HepG2 (cell line): ENCODE results near the gene ELL. TPM values are rescaled to one million over a fixed set of nuclear protein-coding genes. Genes with fewer than 3 reads are reported as not detected.

Source experiments
- ATF7 ChIP-seq, 2 experiments: fragments of 450-650 bp in 1 of 2; sonication (generic) in 1 of 2; formaldehyde crosslinking in 1 of 2; IDR thresholded peaks; 2 replicates each; pipeline versions ENCODE4 v1.4.0 to v1.6.1; 2016 to 2020; ENCODE audit warnings: antibody characterized with exemption in 1 of 2, mild to moderate bottlenecking in 1 of 2, missing genetic modification reagents in 1 of 2
- ISL2 ChIP-seq: sonication (generic); formaldehyde crosslinking; IDR thresholded peaks from 2 replicates; pipeline ENCODE4 v1.5.0; 2020; ENCODE audit warnings: missing genetic modification reagents
- KLF12 ChIP-seq: sonication (generic); formaldehyde crosslinking; IDR thresholded peaks from 2 replicates; pipeline ENCODE4 v1.4.0; 2020; ENCODE audit warnings: missing genetic modification reagents, borderline replicate concordance
- NFE2 ChIP-seq: sonication (generic); formaldehyde crosslinking; IDR thresholded peaks from 2 replicates; pipeline ENCODE4 v1.4.0; 2020; ENCODE audit warnings: missing genetic modification reagents
- RARA ChIP-seq: IDR thresholded peaks from 2 replicates; pipeline ENCODE4 v1.6.1; 2016; ENCODE audit warnings: missing genetic modification reagents, missing compliant biosample characterization
- RBFOX2 ChIP-seq: fragments of 200-400 bp; formaldehyde crosslinking; IDR thresholded peaks from 2 replicates; pipeline ENCODE4 v1.6.1; 2017; ENCODE audit warnings: low read depth, mild to moderate bottlenecking, low read length
- ZBTB33 ChIP-seq: sonication (generic); formaldehyde crosslinking; IDR thresholded peaks from 2 replicates; pipeline ENCODE4 v1.4.0; 2020; ENCODE audit warnings: missing genetic modification reagents
- ZC3H4 ChIP-seq: sonication (generic); formaldehyde crosslinking; IDR thresholded peaks from 2 replicates; pipeline ENCODE4 v1.4.0; 2020; ENCODE audit warnings: missing genetic modification reagents, borderline replicate concordance
- ZFP91 ChIP-seq: sonication (generic); formaldehyde crosslinking; IDR thresholded peaks from 2 replicates; pipeline ENCODE4 v1.9.0; 2022; ENCODE audit warnings: missing genetic modification reagents, mild to moderate bottlenecking, borderline replicate concordance
- ZNF407 ChIP-seq: sonication (generic); formaldehyde crosslinking; IDR thresholded peaks from one replicate; pipeline ENCODE4 v1.5.1; 2020; ENCODE audit warnings: mild to moderate bottlenecking, missing genetic modification reagents; ENCODE audit errors: not compliant biosample characterization
- ZNF644 ChIP-seq: IDR thresholded peaks from 2 replicates; pipeline ENCODE4 v1.6.1; 2016; ENCODE audit warnings: low read depth
- ZNF660 ChIP-seq: sonication (generic); formaldehyde crosslinking; IDR thresholded peaks from 2 replicates; pipeline ENCODE4 v1.5.1; 2020; ENCODE audit warnings: mild to moderate bottlenecking, low read depth, missing genetic modification reagents, borderline replicate concordance
- ZNF674 ChIP-seq: sonication (generic); formaldehyde crosslinking; IDR thresholded peaks from 2 replicates; pipeline ENCODE4 v1.5.0; 2020; ENCODE audit warnings: low read depth, mild to moderate bottlenecking, missing genetic modification reagents
- ZNF784 ChIP-seq: sonication (generic); formaldehyde crosslinking; IDR thresholded peaks from 2 replicates; pipeline ENCODE4 v1.5.1; 2020; ENCODE audit warnings: missing genetic modification reagents, mild to moderate bottlenecking, borderline replicate concordance
- ZNF792 ChIP-seq: IDR thresholded peaks from 2 replicates; pipeline ENCODE4 v1.6.1; 2016
- polyA plus RNA-seq, 8 experiments: library from polyadenylated mRNA; depleted of rRNA in 3 of 8; stranded (reverse) in 7 of 8; unstranded in 1 of 8; fragments of >200 nt; fragmentation: Illumina TruSeq in 4 of 8; extraction: Trizol in 4 of 8; gene quantifications; 2 replicates each; pipeline versions ENCODE4 v1.2.1 to v1.2.3, GENCODE V29; 2011 to 2016; ENCODE audit warnings: low read depth in 4 of 8, missing spikeins in 1 of 8, mixed read lengths in 1 of 8; ENCODE audit not compliant: insufficient read depth in 1 of 8
- total RNA-seq, 5 experiments: library from RNA; depleted of rRNA; stranded (reverse); fragments of >200 nt; fragmentation: Illumina TruSeq; extraction: Trizol; gene quantifications; 2 replicates each; pipeline ENCODE4 v1.2.3, GENCODE V29; 2016; ENCODE audit warnings: low read depth in 1 of 5

The ELL gene
- total and polyA plus RNA-seq, 2 of the 13 experiments (the other 11 are each of a cell fraction or from before 2014, with no cell fraction given) = 3.7 to 5.4 TPM

- TF ChIP-seq ZNF407 = peak; percentile 51
- peak; percentile 100 for TF ChIP-seq RARA (CRISPR knock-in tag)
- TF ChIP-seq ZNF674 = no peak
- TF ChIP-seq RBFOX2 = no peak
- TF ChIP-seq KLF12 (CRISPR knock-in tag) = peak; percentile 67; the same call in 1 of the 2 replicates
- peak; percentile 97 for TF ChIP-seq ISL2 (CRISPR knock-in tag)
- TF ChIP-seq ZNF644 (CRISPR knock-in tag) = peak; percentile 42; the same call in 1 of the 2 replicates
- TF ChIP-seq ATF7 (IDR thresholded peaks at IDR 0.05) = peak; percentile 47; the same call in 1 of the 2 replicates
- TF ChIP-seq ATF7 (CRISPR knock-in tag; IDR thresholded peaks at IDR 0.05) = peak; percentile 98
- TF ChIP-seq ZNF784 (CRISPR knock-in tag) = peak; percentile 97; the same call in 1 of the 2 replicates
- peak; percentile 98 for TF ChIP-seq ZNF792 (CRISPR knock-in tag)
- TF ChIP-seq ZFP91 = peak; percentile 96
- TF ChIP-seq ZC3H4 (CRISPR knock-in tag) = no peak
- no peak for TF ChIP-seq ZNF660 (CRISPR knock-in tag)
- no peak for TF ChIP-seq NFE2 (CRISPR knock-in tag)
- peak; percentile 88 for TF ChIP-seq ZBTB33 (CRISPR knock-in tag)
Measured at GRCh38 chr19:18514800-18515682, 6.8 kb downstream of the ELL start (continued).
